Measurements from ENCODE around the gene DKKL1.
"Not testable (repeated sequence)": the region's sequence is repeated elsewhere in the genome, so short reads cannot be mapped to it uniquely, and the experiment has no call there.

Gene DKKL1

DNA sequence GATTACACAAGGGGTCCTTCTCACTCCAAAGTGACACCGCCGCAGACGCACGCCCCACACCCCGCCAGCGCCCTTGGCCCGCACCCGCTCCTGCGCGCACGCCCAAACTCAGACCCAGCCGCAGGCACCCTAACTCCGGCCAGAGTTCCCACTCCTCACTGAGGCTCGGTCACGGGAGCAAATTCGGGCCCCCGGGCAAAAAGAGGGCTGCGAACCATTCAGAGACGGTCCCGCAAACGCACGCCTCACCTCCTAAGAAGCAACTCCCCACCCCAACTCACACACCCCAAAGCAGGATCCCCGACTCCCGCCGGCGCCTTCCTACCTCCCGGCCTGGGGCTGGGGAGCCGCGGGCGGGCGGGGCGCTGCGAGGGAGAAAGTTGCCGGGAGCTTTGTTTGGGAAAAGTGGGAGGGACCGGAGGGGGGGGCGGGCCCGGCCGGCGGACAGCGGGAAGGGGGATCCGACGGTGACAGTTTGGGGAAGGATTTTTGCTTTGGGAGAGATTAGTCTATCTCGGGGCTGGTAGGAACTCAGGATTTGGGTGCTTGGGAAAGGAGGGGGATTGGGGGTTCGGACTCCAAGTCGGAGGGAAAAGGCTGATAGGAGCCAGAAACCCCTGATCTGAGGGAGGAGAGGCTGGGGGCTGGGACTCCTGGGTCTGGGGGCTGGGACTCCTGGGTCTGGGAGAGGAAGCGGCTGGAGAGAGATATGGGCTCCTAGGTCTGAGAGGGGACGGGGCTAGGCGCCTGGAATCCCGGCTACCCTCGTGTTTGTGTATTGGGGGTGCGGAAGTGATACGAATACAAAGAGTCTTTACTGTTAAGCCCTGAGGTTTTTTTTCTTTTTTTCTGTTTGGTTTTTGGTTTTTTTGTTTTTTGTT is 1.4 kb upstream of the DKKL1 start, which contains the start of gene TEAD2:
TSS of gene TEAD2 (minus strand) at position 369 of the 881 bp plus-strand sequence. CDS start 2,341 bp downstream, outside the sequence.
- DNase-seq (ENCODE audit: low read depth in 3 of 3) = no peak

DNA sequence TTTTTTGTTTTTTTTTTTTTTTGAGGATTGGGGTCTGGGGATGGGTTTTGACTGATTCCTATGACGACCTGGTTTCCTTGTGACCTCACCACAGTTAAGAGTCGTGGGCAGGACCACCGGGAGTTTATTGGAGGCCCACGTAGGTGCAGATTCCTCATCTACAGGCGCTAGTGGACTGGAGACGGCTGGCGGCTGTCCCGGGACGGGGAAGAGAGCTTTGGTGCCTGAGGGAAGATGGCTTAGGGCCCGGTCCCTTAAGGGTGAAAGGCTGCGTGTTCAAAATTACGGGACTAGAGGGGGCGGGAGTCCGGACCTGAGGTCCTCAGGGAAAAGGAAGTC is 779 bp upstream of the DKKL1 start:
- DNase-seq (ENCODE audit: low read depth in 3 of 3) = no peak

DNA sequence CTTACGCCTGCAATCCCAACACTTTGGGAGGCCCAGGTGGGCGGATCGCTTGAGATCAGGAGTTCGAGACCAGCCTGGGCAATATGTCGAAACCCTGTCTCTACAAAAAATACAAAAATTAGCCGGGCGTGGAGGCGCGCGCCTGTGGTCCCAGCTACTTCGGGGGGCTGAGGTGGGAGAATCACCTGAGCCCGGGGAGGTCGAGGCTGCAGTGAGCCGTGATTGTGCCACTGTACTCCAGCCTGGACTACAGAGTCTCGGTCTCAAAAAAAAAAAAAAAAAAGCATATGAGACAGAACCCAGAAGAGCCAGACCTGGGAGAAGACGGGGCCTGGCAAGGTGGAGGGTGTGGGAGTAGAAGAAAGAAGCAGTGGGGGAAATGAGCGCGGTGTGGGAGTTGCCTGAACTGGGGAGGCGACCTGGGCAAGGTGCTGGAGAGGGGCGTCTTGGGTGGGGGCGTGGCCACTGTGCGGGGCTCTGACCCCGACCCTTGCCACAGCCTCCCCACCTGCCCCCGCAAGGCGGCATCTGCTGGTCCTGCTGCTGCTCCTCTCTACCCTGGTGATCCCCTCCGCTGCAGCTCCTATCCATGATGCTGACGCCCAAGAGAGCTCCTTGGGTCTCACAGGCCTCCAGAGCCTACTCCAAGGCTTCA is 533 bp downstream of the DKKL1 start:
- no peak for DNase-seq (ENCODE audit: low read depth in 3 of 3)

DNA sequence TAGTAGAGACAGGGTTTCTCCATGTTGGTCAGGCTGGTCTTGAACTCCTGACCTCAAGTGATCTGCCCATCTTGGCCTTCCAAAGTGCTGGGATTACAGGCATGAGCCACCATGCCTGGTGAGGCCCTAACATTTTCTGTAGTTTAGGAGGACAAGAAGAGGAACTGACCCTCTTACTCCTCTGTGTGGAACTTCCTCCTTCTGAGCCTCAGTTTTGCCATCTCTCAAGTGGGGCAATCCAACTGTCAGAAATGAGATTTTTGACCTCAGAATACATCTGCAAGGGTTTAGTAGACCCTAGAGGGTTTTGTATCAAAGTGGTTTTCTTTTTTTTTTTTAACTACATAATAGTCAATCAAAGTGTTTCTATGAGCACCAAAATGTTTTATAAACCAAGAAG is 2.4 kb downstream of the DKKL1 start:
- no peak for DNase-seq (ENCODE audit: low read depth in 3 of 3)

DNA sequence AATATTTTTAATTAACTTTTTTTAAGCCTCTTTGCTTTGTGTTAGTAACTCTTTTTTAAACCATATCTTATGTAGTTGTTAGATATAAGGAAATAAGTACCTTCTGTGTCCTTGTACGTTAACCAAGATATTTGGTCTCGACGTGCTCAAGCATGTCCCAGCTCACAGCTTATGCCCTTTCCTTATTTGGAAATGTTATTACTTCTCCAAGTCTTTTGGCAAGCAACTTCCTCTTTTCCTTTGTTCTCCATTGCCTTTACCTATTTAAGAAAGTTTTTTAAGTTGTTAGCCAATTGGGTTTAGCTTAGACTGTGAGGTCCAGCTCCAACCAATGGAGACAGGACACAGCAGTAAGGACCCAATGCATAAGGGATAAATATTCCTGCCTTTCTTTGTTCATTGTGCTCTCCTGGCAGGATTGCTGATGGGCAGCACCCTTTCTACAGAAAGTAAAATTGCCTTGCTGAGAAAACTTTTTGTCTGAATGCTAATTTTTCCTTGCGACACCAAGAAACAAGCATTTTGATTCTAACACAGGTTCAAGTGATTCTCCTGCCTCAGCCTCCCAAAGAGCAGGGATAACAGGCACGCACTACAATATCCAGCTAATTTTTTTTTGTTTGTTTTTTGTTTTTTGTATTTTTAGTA is 5.2 kb downstream of the DKKL1 start:
- DNase-seq (ENCODE audit: low read depth in 3 of 3) = no peak

DNA sequence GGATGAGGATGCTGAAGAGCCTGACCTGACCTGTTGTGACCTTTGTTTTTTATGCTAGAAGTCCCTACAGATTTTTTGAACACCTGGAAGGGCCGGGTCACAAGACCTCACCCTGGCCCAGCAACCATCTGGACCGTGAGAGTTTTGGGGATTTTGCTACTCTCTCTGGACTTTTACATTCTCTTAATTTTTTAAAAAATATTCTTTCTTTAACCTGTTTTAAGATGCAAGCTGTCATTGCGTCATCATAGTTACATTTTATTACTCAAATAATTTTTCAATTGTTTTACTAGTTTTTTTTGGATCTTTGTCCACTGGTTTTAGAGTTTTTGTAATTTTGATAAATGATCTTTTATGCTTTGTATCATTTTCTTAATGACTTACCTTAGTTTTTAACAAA is 7.5 kb downstream of the DKKL1 start:
- no peak for DNase-seq (ENCODE audit: low read depth in 3 of 3)

DNA sequence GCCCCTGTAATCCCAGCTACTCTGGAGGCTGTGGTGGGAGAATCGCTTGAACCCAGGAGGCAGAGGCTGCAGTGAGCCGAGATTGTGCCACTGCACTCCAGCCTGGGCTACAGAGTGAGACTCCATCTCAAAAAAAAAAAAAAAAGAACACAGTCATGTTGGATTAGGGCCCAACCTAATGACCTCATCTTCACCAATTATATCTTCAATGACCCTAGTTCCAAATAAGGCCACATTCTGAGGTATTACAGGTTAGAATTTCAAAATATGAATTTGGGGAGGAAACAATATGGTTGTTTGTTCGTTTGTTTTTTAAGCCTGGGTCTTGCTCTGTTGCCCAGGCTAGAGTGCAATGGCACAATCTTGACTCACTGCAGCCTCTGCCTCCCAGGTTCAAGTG is 9.5 kb downstream of the DKKL1 start:
- DNase-seq (ENCODE audit: low read depth in 3 of 3) = not testable (repeated sequence)

DNA sequence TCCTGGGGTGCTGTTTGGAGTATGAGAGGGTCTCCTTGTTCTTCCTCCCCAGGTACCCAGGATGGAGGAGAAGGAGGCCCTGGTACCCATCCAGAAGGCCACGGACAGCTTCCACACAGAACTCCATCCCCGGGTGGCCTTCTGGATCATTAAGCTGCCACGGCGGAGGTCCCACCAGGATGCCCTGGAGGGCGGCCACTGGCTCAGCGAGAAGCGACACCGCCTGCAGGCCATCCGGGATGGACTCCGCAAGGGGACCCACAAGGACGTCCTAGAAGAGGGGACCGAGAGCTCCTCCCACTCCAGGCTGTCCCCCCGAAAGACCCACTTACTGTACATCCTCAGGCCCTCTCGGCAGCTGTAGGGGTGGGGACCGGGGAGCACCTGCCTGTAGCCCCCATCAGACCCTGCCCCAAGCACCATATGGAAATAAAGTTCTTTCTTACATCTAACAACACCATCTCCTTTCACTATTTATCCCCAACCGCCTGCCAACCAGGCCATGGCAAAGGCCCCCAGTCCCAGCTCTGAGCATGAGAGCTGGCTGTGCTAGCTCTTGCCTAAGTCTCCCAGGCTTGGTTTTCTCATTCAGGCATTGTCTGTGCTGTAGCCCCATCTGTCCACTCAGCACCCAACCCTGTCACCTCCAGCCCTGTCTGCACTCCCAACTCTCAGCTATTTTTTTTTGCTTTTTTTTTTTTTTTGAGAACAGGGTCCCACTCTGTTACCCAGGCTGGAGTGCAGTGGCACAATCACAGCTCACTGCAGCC is 11.2 kb downstream of the DKKL1 start:
- no peak for DNase-seq (ENCODE audit: low read depth in 3 of 3)

DNA sequence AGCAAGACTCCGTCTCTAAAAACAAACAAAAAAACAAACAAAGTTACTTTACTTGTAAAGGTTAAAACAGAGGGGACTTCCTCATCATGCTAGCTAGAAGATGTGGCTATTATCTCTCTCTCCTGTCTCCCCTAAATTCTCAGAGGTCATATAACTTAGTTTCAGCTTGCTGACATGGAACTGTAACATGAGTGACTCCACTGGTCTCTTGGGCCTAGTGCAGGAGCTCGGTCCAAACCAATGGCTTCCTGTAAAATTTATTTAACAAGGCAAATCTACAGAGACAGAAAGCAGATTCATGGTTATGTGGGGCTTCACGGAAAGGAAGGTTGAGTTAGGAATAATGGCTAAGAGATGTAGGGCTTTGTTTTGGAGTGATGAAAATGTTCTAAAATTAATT is 14.8 kb downstream of the DKKL1 start:
- DNase-seq (ENCODE audit: low read depth in 3 of 3) = no peak

DNA sequence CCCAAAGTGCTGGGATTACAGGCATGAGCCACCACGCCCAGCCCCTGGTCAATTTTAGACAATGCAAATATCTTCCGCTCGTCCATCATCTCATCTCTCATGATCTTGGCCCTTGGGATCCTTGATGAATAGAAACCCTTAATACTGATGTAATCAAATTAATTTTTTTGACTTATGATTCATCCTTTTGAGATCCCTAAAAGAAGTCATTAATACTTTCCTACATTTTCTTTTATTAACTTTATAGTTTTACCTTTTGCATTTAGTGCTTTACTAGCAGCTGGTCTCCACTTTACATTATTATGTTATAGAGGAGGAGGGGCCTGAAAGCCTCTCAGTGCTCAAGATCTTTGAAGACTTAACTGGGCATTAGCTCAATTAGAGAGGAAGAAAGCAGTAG is 16.7 kb downstream of the DKKL1 start:
- no peak for DNase-seq (ENCODE audit: low read depth in 3 of 3)

DNA sequence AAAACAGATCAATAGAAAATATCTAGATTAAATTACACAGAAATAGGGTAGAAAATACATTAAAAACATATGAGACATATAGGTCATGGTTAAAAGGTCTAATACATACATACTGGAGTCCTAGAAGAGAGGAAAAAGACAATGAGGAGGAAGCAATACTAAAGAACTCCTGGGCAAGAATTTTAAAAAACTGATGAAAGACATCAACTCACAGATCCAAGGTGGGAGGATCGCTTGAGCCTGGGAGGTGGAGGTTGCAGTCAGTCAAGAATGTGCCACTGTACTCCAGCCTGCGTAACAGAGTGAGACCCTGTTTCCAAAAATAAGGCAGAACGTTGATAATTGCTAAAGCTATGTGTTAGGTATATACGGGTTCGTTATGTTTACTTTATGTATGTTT is 19.0 kb downstream of the DKKL1 start:
- no peak for DNase-seq (ENCODE audit: low read depth in 3 of 3)

DNA sequence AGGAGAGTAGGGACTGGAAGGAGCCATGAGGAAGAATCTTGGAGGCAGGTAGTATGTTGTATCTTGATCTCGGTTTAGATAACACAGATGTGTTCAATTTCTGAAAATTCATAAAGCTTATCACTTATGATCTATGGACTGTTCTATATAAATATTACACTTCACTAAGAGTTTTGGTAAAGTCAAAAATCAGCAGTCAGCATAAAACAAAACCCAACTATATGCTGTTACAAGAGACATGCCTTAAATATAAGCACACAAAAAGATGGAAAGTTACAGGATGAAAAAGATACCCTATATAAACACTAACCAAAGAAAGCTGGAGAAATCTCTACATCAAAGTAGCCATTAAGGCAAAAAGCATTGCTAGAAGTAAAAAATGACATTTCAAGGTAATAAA is 19.9 kb downstream of the DKKL1 start:
- DNase-seq (ENCODE audit: low read depth in 3 of 3) = no peak

DNA sequence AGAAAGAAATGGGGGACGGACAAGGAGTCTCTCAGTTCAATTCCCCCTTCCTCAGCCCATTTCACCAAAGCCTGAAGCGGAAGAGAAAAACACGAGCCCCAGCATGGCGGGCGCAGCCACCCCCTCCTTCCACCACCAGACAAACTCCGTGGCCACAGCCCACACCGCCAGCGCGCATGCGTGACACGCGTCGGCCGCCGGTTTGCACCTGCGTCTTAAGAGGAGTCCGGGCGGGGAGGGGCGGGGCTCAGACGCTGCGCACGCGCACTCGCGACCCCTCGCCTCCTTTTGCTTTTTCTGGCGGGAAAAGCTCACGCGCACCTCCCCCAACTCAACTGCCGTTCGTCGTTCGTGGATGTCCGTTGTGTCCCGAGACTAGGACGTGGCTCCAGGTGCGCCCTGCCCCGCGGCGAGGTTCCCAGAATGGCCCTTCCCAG is 24.3 kb downstream of the DKKL1 start, which contains the start of gene KASH5:
TSS of gene KASH5 (plus strand) at position 314 of the 437 bp plus-strand sequence. CDS start 2,635 bp downstream, outside the sequence.
- DNase-seq (ENCODE audit: low read depth in 3 of 3) = peak; percentile 74 to 91 (median 78)

DNA sequence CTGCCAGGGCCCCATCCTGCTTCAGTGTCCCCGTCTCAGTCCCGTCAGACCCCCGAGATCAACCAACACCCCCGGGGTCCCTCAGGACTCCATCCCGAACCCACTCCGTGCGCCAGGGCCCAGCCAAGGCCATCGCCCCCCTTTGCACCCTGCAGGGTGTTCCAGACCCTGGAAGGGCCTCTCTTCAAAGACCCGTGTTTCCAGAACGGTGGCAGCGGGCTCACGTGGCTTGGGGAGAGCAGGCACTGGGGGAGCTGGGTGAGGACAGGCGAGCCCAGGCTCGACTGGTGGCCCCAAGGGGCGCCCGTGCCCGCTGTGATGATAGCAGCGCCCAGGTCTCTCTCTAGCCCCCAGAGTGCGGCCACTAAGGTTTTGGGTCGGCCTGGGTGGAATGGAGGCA is 25.7 kb downstream of the DKKL1 start:
- DNase-seq (ENCODE audit: low read depth in 3 of 3) = no peak

DNA sequence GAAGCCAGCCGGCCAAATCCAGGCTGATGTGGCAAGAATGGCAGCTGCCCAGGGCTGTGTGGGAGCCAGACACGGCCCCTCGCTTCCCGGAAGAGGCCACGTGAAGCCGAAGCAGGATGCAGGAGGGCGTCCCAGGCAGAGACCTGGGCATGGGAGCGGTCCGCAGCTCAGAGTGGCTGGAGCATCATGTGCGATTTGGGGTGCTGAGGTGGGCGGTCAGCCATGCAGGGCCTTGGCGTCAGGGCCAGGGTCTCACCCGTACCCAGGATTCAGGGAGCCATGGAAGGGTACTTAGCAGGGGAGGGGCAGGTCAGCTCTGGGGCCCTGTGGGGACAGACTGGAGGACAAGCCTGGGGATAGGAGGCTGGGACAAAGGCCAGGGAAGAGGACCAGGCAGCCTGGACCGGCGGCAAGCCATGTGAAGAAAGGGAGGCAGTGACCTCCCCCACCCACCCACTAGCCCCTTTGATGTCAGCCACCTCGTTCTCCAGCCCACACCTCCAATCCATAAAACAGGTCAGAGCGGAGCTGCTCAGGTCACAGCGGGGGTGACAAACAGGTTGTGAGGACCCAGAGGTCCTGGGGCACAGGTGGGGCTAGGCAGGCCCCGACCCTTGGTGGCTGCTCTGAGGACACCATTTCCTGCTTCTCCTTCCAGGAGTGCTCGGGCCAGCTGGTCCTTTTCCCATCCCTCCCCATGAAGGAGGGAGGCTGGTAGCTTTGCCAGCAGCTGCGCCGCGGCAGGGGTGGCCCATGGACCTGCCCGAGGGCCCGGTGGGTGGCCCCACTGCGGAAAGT is 26.7 kb downstream of the DKKL1 start:
- DNase-seq (ENCODE audit: low read depth in 3 of 3) = no peak

DNA sequence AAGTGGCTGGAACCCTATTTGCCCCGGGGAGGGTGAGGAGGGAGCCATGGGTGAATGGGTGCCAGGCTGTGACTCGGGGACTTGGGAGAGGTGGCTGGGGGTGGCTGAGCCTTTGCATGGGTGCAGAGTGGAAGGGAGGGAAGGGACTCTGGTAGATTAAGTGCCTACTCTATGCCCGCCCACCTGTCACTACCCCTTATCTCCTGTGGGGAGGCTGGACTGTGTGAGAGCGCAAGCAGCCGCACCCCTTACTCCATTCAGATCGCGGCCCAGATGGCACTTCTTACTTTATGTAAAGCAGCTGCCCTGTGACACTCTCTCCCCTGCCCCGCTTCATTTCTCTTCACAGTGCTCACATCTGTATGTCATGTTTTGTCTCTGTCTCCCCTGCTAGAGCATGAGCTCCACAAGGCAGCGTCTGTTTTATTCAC is 27.3 kb downstream of the DKKL1 start:
- no peak for DNase-seq (ENCODE audit: low read depth in 3 of 3)

DNA sequence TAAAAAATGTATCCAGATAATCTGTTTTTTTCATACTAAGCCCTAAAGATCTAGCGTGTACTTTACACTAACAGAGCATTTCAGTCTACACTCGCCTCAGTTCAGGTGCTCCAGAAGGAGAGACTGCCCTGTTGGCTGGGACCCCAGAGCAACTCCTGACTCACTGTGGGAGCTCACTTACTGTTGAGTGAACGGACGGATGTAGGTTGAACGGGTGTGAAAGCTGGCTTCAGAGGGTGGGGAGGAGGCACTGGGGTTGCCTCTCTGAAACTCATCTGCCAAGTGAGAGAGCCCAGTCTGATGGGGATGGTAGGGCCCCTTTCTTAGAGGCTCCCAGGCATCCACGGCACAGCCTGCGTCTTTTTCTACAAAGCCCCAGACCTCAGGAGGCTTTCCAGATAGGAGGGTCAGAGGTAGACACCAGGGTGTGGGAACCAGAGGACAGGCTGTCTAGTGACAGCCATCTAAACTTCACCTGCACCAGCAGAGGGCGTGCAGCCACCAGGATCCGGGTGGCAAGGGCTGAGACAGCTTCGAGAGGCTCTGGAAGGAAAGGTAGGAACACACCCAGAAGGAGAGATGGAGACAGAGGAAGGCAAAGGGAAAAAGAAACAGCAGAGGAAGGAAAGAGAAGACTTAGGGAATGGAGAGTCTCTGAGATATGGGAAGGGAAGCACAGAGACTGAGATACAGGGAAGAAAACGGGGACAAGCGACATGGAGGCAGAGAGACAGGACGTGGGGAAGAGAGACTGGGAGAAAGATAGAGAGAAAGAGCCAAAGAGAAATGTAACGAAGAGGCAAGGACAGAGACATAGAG is 28.1 kb downstream of the DKKL1 start:
- peak; percentile 54 to 76 (median 71) for DNase-seq (ENCODE audit: low read depth in 3 of 3)

DNA sequence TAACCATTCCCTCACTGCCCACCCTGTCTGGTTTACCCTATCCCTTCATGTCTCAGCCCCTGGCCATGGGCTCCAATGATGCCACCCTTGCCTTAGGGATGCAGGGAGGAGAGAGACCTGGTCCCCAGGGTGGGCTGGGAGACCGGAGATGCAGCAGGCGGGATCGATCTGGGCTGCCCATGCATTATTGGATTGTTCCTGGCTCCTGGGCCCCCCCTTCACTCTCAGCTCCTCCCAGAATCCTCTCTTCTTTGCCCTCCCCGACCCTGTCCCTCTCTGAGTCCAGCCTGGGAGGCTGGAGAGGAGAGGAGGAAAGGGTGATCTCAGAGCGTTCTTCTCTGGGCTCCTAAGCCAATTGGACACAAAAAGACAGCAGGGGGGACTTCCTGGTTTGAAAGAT is 30.2 kb downstream of the DKKL1 start:
- DNase-seq (ENCODE audit: low read depth in 3 of 3) = no peak

DNA sequence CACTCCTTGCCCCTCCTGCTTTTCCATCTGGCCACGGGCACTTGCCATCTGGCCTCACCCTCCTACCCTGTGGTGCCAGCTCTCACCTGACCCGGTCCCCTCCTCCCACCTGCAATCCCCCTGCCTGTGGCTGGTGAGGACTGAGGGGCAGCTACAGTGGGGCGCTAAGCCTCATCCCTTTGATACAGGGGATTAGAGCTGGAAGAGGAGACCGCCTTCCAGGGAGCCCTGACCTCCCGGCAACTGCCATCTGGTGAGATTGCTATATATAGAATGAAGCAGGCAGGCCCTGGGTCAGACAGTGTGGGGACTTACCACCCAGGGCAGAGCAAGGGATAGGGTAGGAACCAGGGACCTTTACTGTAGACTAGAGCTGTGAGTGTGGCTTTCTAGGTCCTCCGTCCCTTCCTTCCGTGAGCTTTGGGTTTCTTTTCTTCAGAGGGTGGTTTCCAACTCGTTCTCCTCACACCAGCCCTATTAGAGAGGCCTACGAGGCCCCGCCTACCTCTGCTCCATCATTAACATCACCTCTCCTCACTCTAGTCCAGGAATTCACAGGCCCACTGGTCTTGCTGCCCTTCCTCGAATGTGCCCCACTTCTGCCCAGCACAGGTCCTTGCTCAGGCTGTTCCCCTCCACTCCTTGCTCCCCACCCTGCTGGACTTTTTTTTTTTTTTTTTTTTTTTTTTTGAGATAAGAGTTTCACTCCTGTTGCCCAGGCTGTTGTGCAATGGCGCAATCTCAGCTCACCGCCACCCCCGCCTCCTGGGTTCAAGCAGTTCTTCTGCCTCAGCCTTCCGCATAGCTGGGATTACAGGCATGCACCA is 32.1 kb downstream of the DKKL1 start:
- DNase-seq (ENCODE audit: low read depth in 3 of 3) = no peak
